NCI-H1105 (cell line): ENCODE data around the gene SET.
"Not testable (repeated sequence)": the region's sequence is repeated elsewhere in the genome, so short reads cannot be mapped to it uniquely, and the experiment has no call there.

Experiments
- DNase-seq: peaks from one replicate; lab custom pipeline; 2025; lab: John Stamatoyannopoulos, UW

The SET gene

DNA sequence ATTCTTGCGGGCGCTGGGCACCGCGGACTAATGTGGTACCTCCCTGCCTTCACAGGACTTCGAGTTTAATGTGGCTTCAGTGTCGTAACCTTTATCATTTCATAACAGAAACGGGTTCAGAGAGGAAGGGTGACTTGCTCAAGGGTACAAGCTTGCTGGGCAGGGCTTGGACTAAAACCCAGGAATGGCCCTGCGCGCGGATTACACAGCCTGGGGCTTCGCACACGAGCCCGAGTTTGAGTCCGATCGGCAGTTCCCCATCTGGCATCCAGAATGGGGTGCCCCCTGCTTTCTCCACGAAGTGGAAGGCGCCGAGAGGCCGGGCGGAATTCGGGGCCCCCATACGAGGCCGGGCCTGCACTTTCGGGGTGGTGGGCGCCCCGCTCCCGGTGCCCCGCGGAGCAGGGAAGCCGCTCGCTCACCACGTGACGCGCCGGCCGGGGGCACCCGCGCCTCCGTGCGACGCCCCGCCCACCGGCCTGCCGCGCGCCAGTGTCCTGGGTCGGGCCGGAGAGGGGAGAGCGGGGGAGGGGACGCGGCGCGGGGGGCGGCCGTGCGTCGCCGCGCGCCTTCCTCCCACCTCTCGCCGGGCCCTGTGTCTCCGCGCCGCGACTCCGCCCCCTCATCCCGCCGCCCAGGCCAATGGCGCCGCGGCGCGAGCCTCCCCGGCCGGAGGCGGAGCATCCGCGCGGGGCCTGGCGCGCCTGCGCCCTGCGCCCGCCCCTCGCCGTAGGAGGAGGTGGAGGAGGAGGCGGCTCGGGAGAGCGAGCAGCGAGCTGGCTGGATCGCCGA, at the start of gene SET:
Gene SET, plus strand, starts transcription at position 722 of the 792 bp plus-strand sequence. CDS start 361 bp downstream, outside the sequence.
- DNase-seq: peak; percentile 92

GRCh38 chr9:128640603-128641002, 48.4 kb upstream of the SET start:
- DNase-seq: no peak

GRCh38 chr9:128642675-128643245, 46.3 kb upstream of the SET start:
- no peak for DNase-seq

- no peak for DNase-seq
These were observed 45.3 kb upstream of the SET start for GRCh38 chr9:128643519-128644300.

GRCh38 chr9:128648206-128648605, 40.8 kb upstream of the SET start:
- DNase-seq: not testable (repeated sequence)

DNA sequence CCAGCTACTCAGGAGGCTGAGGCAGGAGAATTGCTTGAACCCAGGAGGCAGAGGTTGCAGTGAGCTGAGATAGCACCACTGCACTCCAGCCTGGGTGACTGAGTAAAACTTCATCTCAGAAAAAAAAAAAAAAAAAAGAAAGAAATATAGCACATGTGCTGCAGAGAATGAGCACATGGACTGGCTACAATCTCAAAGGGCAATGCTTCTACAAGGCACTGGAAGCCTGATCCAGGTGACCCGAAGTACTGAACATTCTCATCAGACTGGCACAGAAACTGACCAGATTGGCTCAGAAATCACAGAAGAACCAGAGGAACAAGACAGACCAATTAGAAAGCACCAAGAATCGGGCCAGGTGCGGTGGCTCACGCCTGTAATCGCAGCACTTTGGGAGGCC, 37.2 kb upstream of the SET start:
- DNase-seq: no peak

GRCh38 chr9:128653908-128654307, 35.1 kb upstream of the SET start:
- no peak for DNase-seq

DNA sequence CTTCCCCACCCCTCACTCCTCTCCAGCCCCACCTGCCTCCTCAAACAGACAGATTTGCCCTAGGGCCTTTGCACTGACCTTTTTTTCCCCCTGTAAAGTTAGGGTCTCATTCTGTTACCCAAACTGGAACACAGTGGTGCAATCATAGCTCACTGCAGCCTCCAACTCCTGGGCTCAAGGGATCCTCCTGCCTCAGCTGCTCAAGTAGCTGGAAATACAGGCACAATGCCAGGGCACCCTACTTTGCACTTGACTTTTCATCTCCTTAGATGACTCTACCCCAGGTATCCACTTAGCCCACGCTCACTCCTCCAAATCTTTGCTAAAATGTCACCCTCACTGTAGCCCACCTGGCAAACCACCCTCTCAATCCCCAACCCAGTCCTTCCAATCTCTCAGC, 34.5 kb upstream of the SET start:
- DNase-seq: no peak

- DNase-seq: peak; percentile 90
These were observed 32.3 kb upstream of the SET start, which contains the start of gene DYNC2I2 for GRCh38 chr9:128656416-128657343. Gene DYNC2I2, minus strand, starts transcription at chr9:128656847. Its CDS starts 121 bp downstream, at chr9:128656726.

DNA sequence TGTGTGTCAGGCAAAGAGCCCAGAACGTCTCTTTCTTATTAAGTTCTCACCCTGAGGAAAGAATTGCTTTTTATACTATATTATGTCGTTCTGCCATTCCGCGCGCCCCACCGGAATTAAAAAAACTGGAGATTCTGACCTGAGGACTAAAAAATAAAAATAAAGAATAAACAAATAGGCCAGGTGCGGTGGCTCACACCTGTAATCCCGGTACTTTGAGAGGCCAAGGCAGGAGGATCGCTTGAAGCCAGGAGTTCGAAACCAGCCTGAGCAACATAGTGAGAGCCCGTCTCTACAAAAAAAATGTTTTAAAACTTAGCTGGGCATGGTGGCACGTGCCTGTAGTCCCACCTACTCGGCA, 31.7 kb upstream of the SET start:
- no peak for DNase-seq

DNA sequence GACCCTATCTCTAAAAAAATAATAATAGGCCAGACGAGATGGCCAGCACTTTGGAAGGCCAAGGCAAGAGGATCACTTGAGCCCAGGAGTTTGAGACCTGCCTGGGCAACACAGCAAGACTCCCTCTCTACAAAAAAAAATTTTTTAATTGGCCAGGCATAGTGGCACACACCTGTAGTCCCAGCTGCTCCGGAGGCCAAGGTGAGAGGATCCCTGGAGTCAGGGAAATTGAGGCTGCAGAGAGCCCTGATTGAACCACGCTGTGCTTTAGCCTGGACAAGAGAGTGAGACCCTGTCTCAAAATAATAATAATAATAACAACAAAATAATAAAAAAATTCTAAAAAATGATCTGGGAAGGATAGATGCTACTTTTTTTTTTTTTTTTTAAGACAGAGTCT, 31.2 kb upstream of the SET start:
- DNase-seq: no peak

GRCh38 chr9:128666481-128666941, 22.5 kb upstream of the SET start:
- DNase-seq: not testable (repeated sequence)

- no peak for DNase-seq
These were observed 19.2 kb upstream of the SET start for GRCh38 chr9:128669786-128670185.

DNA sequence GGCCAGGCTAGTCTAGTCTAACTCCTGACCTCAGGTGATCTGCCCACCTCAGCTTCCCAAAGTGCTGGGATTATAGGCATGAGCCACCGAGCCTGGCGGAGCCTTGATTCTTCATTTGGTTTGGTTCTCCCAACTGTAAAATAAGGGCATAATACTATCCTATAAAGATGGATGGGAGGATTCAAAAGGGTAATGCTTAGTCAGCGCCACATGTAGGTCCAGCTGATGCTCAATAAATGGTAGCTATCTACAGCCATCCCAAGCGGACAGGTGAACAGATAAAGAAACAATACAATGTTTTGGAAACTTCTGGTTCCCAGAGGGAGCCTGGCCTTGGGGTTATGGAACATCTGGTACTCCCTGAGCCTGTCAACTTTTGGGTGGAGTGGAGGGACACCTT, 13.6 kb upstream of the SET start:
- DNase-seq: no peak

DNA sequence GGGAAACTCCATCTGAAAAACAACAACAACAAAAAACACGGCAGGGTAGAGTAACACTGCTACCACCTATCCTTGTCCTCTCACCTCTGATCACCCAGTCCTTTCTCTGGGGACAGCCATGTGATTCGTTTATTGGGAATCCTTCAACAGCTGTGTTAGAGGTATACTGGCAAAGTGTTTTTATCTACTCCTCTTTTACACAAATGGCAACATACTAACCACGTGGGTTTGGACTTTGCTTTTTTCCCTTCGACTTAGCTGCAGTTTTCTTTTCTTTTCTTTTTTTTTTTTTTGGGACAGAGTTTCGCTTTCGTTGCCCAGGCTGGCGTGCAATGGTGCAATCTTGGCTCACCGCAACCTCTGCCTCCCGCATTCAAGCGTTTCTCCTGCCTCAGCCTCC, 11.2 kb upstream of the SET start:
- DNase-seq: no peak

DNA sequence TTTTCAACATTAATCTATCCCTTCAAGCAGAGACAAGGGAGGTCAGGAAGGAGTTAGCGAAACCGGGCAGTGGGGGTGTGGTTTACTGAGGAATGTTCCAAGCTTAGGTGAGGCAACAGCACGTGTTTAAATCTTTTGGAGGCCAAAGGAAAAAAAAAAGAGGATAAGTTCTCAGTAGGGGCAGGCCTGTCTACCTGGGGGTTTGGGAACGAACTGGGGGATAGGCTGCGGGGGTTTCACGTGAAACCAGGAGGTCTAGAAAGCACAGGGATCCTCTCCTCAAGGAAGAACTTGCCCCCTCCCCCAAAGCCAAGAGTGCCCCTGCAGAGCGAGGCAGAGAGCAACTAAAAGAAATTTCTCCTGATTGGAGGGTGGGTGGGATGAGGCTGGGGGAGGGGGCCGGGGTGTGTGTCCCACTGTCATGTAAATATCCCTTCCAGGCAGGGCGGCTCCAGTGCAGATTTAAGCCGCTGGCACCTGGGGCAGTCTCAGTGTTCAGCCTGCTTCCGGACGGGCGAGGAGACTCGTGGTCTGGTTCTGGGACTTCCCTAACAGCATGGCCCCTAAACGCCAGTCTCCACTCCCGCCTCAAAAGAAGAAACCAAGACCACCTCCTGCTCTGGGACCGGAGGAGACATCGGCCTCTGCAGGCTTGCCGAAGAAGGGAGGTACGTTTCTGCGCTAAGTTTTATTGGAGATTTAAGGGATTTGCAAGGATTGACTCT, 5.5 kb upstream of the SET start:
- no peak for DNase-seq

- DNase-seq: no peak
These were observed 5.0 kb upstream of the SET start for GRCh38 chr9:128684065-128684324.

GRCh38 chr9:128684325-128685199, 4.5 kb upstream of the SET start:
- DNase-seq: no peak

GRCh38 chr9:128685636-128686489, 3.2 kb upstream of the SET start:
- no peak for DNase-seq
